GM23248 (cell line): ENCODE data around the gene TRA2A. TPM values are rescaled to one million over a fixed set of nuclear protein-coding genes. Genes with fewer than 3 reads are reported as not detected.

ENCODE experiments used
- DNase-seq: peaks from one replicate; pipeline ENCODE4 v3.0.0-alpha.2; 2015
- H2AFZ ChIP-seq: fragments of 200-600 bp; sonication (generic); 2 replicates; pipeline ENCODE4 v1.6.1; 2016; ENCODE audit warnings: antibody characterized with exemption
- H3F3A ChIP-seq: fragments of 200-600 bp; sonication (generic); 2 replicates; pipeline ENCODE4 v1.6.1; 2016; ENCODE audit warnings: mild to moderate bottlenecking, antibody characterized with exemption, mixed run types; ENCODE audit not compliant: insufficient read depth
- H3K27ac ChIP-seq: fragments of 200-600 bp; sonication (generic); 2 replicates; pipeline ENCODE4 v1.5.1; 2016; ENCODE audit warnings: mild to moderate bottlenecking
- H3K27me3 ChIP-seq: fragments of 200-600 bp; sonication (generic); replicated peaks from 2 replicates; pipeline ENCODE4 v1.6.1; 2016; ENCODE audit warnings: mild to moderate bottlenecking; ENCODE audit not compliant: insufficient read depth
- H3K36me3 ChIP-seq: fragments of 200-600 bp; sonication (generic); 2 replicates; pipeline ENCODE4 v1.6.1; 2016; ENCODE audit warnings: low read depth, mild to moderate bottlenecking
- H3K4me1 ChIP-seq: fragments of 200-600 bp; sonication (generic); 2 replicates; pipeline ENCODE4 v1.6.1; 2016; ENCODE audit warnings: mild to moderate bottlenecking; ENCODE audit not compliant: insufficient read depth
- H3K4me2 ChIP-seq: fragments of 200-600 bp; sonication (generic); one replicate; pipeline ENCODE4 v1.6.1; 2016; ENCODE audit warnings: mild to moderate bottlenecking; ENCODE audit not compliant: unreplicated experiment
- H3K4me3 ChIP-seq: fragments of 200-600 bp; sonication (generic); 2 replicates; pipeline ENCODE4 v1.5.1; 2016; ENCODE audit warnings: mild to moderate bottlenecking
- H3K79me2 ChIP-seq: fragments of 200-600 bp; sonication (generic); 2 replicates; pipeline ENCODE4 v1.6.1; 2016; ENCODE audit warnings: mild to moderate bottlenecking; ENCODE audit not compliant: insufficient read depth
- H3K9ac ChIP-seq: fragments of 200-600 bp; sonication (generic); 2 replicates; pipeline ENCODE4 v1.6.1; 2016; ENCODE audit warnings: mild to moderate bottlenecking
- H3K9me2 ChIP-seq: fragments of 200-600 bp; sonication (generic); 2 replicates; pipeline ENCODE4 v1.6.1; 2016; ENCODE audit warnings: mixed run types, mild to moderate bottlenecking, moderate library complexity; ENCODE audit not compliant: insufficient read depth
- H3K9me3 ChIP-seq: fragments of 200-600 bp; sonication (generic); one replicate; pipeline ENCODE4 v1.6.1; 2017; ENCODE audit warnings: low read depth
- H4K20me1 ChIP-seq: fragments of 200-600 bp; sonication (generic); 2 replicates; pipeline ENCODE4 v1.6.0; 2016; ENCODE audit not compliant: insufficient read depth
- EZH2 ChIP-seq: fragments of 200-600 bp; sonication (generic); IDR thresholded peaks from 2 replicates; pipeline ENCODE4 v1.6.1; 2018; ENCODE audit warnings: antibody characterized with exemption, mild to moderate bottlenecking; ENCODE audit not compliant: insufficient read depth, poor library complexity, severe bottlenecking
- EZH2phosphoT487 ChIP-seq: fragments of 200-600 bp; sonication (generic); IDR thresholded peaks from 2 replicates; pipeline ENCODE4 v1.6.1; 2018; ENCODE audit warnings: antibody characterized with exemption, moderate library complexity, mild to moderate bottlenecking, low read depth; ENCODE audit not compliant: insufficient read depth
- WGBS, 2 experiments: methylation state at CpG; one replicate each; pipeline ENCODE4 v1.1.6; 2015 to 2017; ENCODE audit warnings: low lambda C conversion rate in 2 of 2, low coverage in 1 of 2; ENCODE audit errors: missing lambda C conversion rate in 2 of 2; 5-methylcytosine and 5-hydroxymethylcytosine counted together
- in situ Hi-C: fragments of 300-500 bp; cut with MboI; formaldehyde crosslinking; loops from 2 replicates; pipeline ENCODE4 v1.15.0; 2020
- polyA plus RNA-seq: library from polyadenylated mRNA; unstranded; fragments of >200 nt; fragmentation: Nextera tagmentation; extraction: Ambion mirVana; gene quantifications from 2 replicates; pipeline ENCODE4 v1.2.1, GENCODE V29; 2016
- total RNA-seq: library from RNA; depleted of rRNA; stranded (reverse); fragments of >200 nt; shearing (Covaris generic); gene quantifications from 2 replicates; pipeline ENCODE4 v1.2.3, GENCODE V29; 2014

The TRA2A gene
- total and polyA plus RNA-seq, 2 experiments from 2014 or later: 26.2 to 87.9 TPM

- DNase-seq: peak; percentile 79
- peak overlapping the region; percentile 95 for H3K4me2 ChIP-seq
- no peaks in the 10 kb centered on the region for H3K9me2 ChIP-seq
- H2AFZ ChIP-seq: peak overlapping the region; percentile 92
- H3K27ac ChIP-seq: peak overlapping the region; percentile 71
- peaks cover 32% of the 10 kb centered on the region for H3F3A ChIP-seq
- H4K20me1 ChIP-seq: no peaks in the 10 kb centered on the region
- H3K9me3 ChIP-seq: no peaks in the 10 kb centered on the region
- peaks cover 16% of the 10 kb centered on the region for H3K4me1 ChIP-seq
- peak overlapping the region; percentile 82 for H3K4me3 ChIP-seq
- H3K36me3 ChIP-seq: no peaks in the 10 kb centered on the region
- TF ChIP-seq EZH2: no peak
- no peak for TF ChIP-seq EZH2phosphoT487
- in situ Hi-C loops: no loop called here
- WGBS, 2 experiments: 13 to 35% methylated on average over 17 to 44 of the region's 44 CpGs
- peak overlapping the region; percentile 83 for H3K9ac ChIP-seq
- H3K79me2 ChIP-seq: peaks cover 33% of the 10 kb centered on the region
- peaks cover 14% of the 10 kb centered on the region for H3K27me3 ChIP-seq
These were observed 60.5 kb downstream of the TRA2A start for GRCh38 chr7:23471106-23471859.

DNA sequence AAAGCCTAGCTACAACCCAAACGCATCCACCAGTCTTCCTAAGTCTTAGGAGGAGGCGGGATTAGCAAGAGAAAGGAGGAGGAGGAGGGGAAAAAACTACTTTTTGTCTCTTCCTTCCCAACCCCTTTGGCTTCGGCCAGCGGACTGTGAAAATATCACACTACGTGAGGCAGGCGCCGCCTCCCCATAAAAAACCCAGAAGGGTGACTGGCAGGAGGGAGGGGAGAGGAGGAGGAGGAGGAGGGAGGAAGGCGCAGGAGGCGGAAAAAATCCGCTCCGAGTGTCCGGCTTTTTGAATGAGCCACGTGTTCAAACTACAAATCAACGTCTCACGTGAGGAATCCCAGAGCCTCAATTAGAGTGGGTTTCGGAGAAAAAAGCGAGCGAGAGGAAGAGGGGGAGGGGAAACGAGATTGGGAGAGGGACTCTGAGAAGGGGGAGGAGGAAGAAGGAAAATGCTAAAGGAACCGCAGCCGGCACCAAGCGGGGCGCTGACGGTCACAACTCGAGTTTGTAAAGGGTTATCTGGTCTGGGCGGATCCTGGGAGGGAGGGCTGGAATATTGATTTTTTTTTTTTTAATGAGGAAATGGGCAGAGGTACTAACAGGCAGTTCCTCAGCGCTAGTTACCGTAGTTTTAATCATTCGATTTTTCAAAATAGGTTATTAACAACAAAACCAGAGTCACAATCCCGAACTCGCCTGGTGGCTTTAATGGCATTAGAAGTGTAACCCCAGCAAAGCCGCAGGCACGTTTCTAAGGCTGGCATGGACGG lies 61.3 kb downstream of the TRA2A start, which contains the start of gene IGF2BP3:
Gene IGF2BP3 (minus strand): TSS at position 162 of the 776 bp plus-strand sequence. CDS start 381 bp downstream, outside the sequence.
- Histone ChIP-seq H3K4me3 (peak within 1 kb of the TSS; percentile 82), H3K4me2 (peak within 1 kb of the TSS; percentile 95), H3K27me3 (peaks cover 6% of the 10 kb centered on the region), H2AFZ (peak within 1 kb of the TSS; percentile 92), H3K9ac (peak within 1 kb of the TSS; percentile 83), H3K79me2 (peaks cover 40% of the 10 kb centered on the region), H3K36me3 (no peaks in the 10 kb centered on the region), H4K20me1 (no peaks in the 10 kb centered on the region), H3K9me3 (no peaks in the 10 kb centered on the region), H3K27ac (peak within 1 kb of the TSS; percentile 71), H3K9me2 (no peaks in the 10 kb centered on the region), H3F3A (peaks cover 32% of the 10 kb centered on the region), H3K4me1 (peaks cover 23% of the 10 kb centered on the region)
- in situ Hi-C loops: no loop called here
- peak; percentile 92 for DNase-seq
- WGBS, 2 experiments: 1 to 3% methylated on average over 32 to 34 of the region's 34 CpGs
- TF ChIP-seq EZH2: no peak
- no peak for TF ChIP-seq EZH2phosphoT487

DNA sequence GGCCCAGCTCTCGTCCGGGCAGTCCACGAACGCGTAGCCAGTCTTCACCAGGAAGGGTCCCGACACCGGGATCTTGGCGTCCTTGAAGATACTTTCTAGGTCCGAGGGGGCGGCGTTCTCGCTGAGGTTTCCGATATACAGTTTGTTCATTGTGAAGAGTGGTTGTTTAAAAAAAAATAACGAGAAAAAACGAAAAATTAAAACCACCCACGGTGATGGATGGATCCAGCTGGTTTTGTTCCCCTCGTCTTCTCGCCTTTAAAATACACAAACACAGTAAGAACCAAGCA lies 61.9 kb downstream of the TRA2A start:
- H3K27me3 ChIP-seq: peaks cover 2% of the 10 kb centered on the region; the same call in 1 of the 2 replicates
- peak overlapping the region; percentile 92 for H2AFZ ChIP-seq
- H3F3A ChIP-seq: peaks cover 35% of the 10 kb centered on the region
- in situ Hi-C loops: no loop called here
- H3K4me3 ChIP-seq: peak overlapping the region; percentile 82
- H3K4me1 ChIP-seq: peaks cover 29% of the 10 kb centered on the region
- no peaks in the 10 kb centered on the region for H3K9me3 ChIP-seq
- peak overlapping the region; percentile 83 for H3K9ac ChIP-seq
- H3K4me2 ChIP-seq: peak overlapping the region; percentile 95
- WGBS, 2 experiments: 1% methylated on average over 15 to 18 of the region's 18 CpGs
- H3K27ac ChIP-seq: peak overlapping the region; percentile 71
- no peak for TF ChIP-seq EZH2phosphoT487
- TF ChIP-seq EZH2: no peak
- peaks cover 46% of the 10 kb centered on the region for H3K79me2 ChIP-seq
- no peaks in the 10 kb centered on the region for H3K36me3 ChIP-seq
- DNase-seq: no peak
- H4K20me1 ChIP-seq: no peaks in the 10 kb centered on the region
- no peaks in the 10 kb centered on the region for H3K9me2 ChIP-seq

- Histone ChIP-seq H4K20me1 (no peaks in the 10 kb centered on the region), H3K9me3 (no peaks in the 10 kb centered on the region), H3K36me3 (no peaks in the 10 kb centered on the region), H3K79me2 (peaks cover 52% of the 10 kb centered on the region), H3K27me3 (no peaks in the 10 kb centered on the region), H3K4me3 (peak overlapping the region; percentile 82), H3K4me2 (peak overlapping the region; percentile 95), H2AFZ (peak overlapping the region; percentile 92), H3K9ac (peak overlapping the region; percentile 83), H3K27ac (peak overlapping the region; percentile 71), H3K4me1 (peaks cover 27% of the 10 kb centered on the region), H3F3A (peaks cover 37% of the 10 kb centered on the region), H3K9me2 (no peaks in the 10 kb centered on the region)
- TF ChIP-seq EZH2: no peak
- TF ChIP-seq EZH2phosphoT487: no peak
- in situ Hi-C loops: no loop called here
- peak; percentile 60 for DNase-seq
- WGBS, 2 experiments: 2 to 3% methylated on average over 47 to 63 of the region's 91 CpGs
These were observed 62.4 kb downstream of the TRA2A start for GRCh38 chr7:23469150-23469960.
